SK-N-SH treated with all-trans-retinoic acid at 6 μM for 48 hours (cell line): Measurements from ENCODE around the gene PXK.

Source experiments
- ATAC-seq: fragments of 200-7000 bp; cut with Tn5 transposase; 3 replicates; pipeline ENCODE4 v1.9.1; 2020; ENCODE audit warnings: mild to moderate bottlenecking, moderate library complexity
- ARNTL ChIP-seq: fragments of 450-650 bp; formaldehyde crosslinking; IDR thresholded peaks from 2 replicates; pipeline ENCODE4 v1.5.0; 2020; ENCODE audit warnings: low read depth, mild to moderate bottlenecking, moderate library complexity, borderline replicate concordance
- BACH2 ChIP-seq: fragments of 250-450 bp; sonication (Bioruptor Pico); IDR thresholded peaks from 2 replicates; pipeline ENCODE4 v1.9.0; 2021; ENCODE audit warnings: mild to moderate bottlenecking, borderline replicate concordance
- CSDC2 ChIP-seq: fragments of 250-450 bp; sonication (Bioruptor Pico); IDR thresholded peaks from 2 replicates; pipeline ENCODE4 v1.5.0; 2020; ENCODE audit warnings: mild to moderate bottlenecking, moderate library complexity
- ESRRG ChIP-seq: fragments of 250-450 bp; sonication (Bioruptor Pico); IDR thresholded peaks from 2 replicates; pipeline ENCODE4 v1.6.1; 2021; ENCODE audit warnings: mild to moderate bottlenecking
- GLIS3 ChIP-seq: fragments of 250-450 bp; sonication (Bioruptor Pico); IDR thresholded peaks from 2 replicates; pipeline ENCODE4 v1.5.0; 2020; ENCODE audit warnings: mild to moderate bottlenecking, moderate library complexity
- PATZ1 ChIP-seq: fragments of 250-450 bp; sonication (Bioruptor Pico); IDR thresholded peaks from 2 replicates; pipeline ENCODE4 v1.8.0; 2020; ENCODE audit warnings: mild to moderate bottlenecking, moderate library complexity, borderline replicate concordance
- POU6F1 ChIP-seq: fragments of 250-450 bp; sonication (Bioruptor Pico); IDR thresholded peaks from 2 replicates; pipeline ENCODE4 v1.8.0; 2021; ENCODE audit warnings: low read depth, mild to moderate bottlenecking, moderate library complexity, borderline replicate concordance
- PPARA ChIP-seq: fragments of 250-450 bp; sonication (Bioruptor Pico); IDR thresholded peaks from 2 replicates; pipeline ENCODE4 v1.5.0; 2020; ENCODE audit warnings: mild to moderate bottlenecking, borderline replicate concordance
- RARB ChIP-seq: fragments of 250-450 bp; sonication (Bioruptor Pico); IDR thresholded peaks from 2 replicates; pipeline ENCODE4 v1.8.0; 2021; ENCODE audit warnings: mild to moderate bottlenecking, moderate library complexity
- SNAI2 ChIP-seq: fragments of 250-450 bp; sonication (Bioruptor Pico); IDR thresholded peaks from 2 replicates; pipeline ENCODE4 v1.5.0; 2020; ENCODE audit warnings: mild to moderate bottlenecking, moderate library complexity
- TCF4 ChIP-seq: fragments of 250-450 bp; sonication (Bioruptor Pico); IDR thresholded peaks from 2 replicates; pipeline ENCODE4 v1.8.0; 2021; ENCODE audit warnings: mild to moderate bottlenecking, moderate library complexity, borderline replicate concordance
- TOX ChIP-seq: fragments of 250-450 bp; sonication (Bioruptor Pico); IDR thresholded peaks from 2 replicates; pipeline ENCODE4 v1.8.0; 2021; ENCODE audit warnings: mild to moderate bottlenecking, moderate library complexity, borderline replicate concordance
- TSHZ2 ChIP-seq: fragments of 250-450 bp; sonication (Bioruptor Pico); IDR thresholded peaks from 2 replicates; pipeline ENCODE4 v1.5.0; 2020; ENCODE audit warnings: mild to moderate bottlenecking, moderate library complexity
- ZC3H10 ChIP-seq: fragments of 250-450 bp; sonication (Bioruptor Pico); IDR thresholded peaks from 2 replicates; pipeline ENCODE4 v1.5.1; 2021; ENCODE audit warnings: mild to moderate bottlenecking, moderate library complexity
- ZFP3 ChIP-seq: fragments of 250-450 bp; sonication (Bioruptor Pico); IDR thresholded peaks from 2 replicates; pipeline ENCODE4 v1.5.0; 2020; ENCODE audit warnings: mild to moderate bottlenecking, moderate library complexity
- ZFP30 ChIP-seq: fragments of 450-650 bp; formaldehyde crosslinking; IDR thresholded peaks from 2 replicates; pipeline ENCODE4 v1.5.0; 2022; ENCODE audit warnings: mild to moderate bottlenecking, moderate library complexity
- ZNF565 ChIP-seq: fragments of 450-650 bp; formaldehyde crosslinking; conservative IDR thresholded peaks from 2 replicates; pipeline ENCODE4 v1.5.0; 2020; ENCODE audit warnings: low read depth, mild to moderate bottlenecking, moderate library complexity
- ZNF70 ChIP-seq: fragments of 450-650 bp; formaldehyde crosslinking; IDR thresholded peaks from 2 replicates; pipeline ENCODE4 v1.5.0; 2020; ENCODE audit warnings: mild to moderate bottlenecking, moderate library complexity
- ZNF8 ChIP-seq: fragments of 450-650 bp; formaldehyde crosslinking; IDR thresholded peaks from 2 replicates; pipeline ENCODE4 v1.5.0; 2020; ENCODE audit warnings: mild to moderate bottlenecking, moderate library complexity
- TF ChIP-seq, protein P1 (sequence below): fragments of 250-450 bp; sonication (Bioruptor Pico); IDR thresholded peaks from 2 replicates; pipeline ENCODE4 v1.5.1; 2021; ENCODE audit warnings: mild to moderate bottlenecking, moderate library complexity
- TF ChIP-seq, protein P2 (sequence below): fragments of 250-450 bp; sonication (Bioruptor Pico); IDR thresholded peaks from 2 replicates; pipeline ENCODE4 v1.5.1; 2020; ENCODE audit warnings: low read depth, mild to moderate bottlenecking, moderate library complexity

The PXK gene

DNA sequence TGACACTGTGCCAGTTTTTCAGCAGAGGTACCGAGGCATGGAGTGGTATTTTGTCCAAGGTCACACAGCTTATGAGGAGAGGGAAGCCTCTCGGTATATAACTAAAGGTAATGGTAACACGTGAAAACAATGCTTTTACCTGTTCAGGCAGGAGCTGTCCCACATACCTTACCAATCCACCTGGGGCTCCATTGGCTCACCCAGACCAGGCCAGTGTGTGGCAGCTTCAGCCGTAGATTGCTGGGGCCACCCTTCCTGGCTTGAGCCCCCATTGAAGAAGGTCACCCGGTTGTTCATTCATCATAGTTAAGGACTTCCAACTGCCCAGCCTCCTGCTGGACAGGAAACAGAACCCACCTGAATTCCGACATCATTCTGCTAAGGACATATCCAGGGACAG lies 35.8 kb upstream of the PXK start:
- TF ChIP-seq CSDC2 (no peak), TCF4 (CRISPR knock-in tag) (no peak), BACH2 (CRISPR knock-in tag) (no peak), ZNF565 (CRISPR knock-in tag) (no peak), TOX (CRISPR knock-in tag) (no peak), ZC3H10 (CRISPR knock-in tag) (no peak), PPARA (CRISPR knock-in tag) (no peak), ARNTL (CRISPR knock-in tag) (no peak), ZNF70 (CRISPR knock-in tag) (no peak), RARB (CRISPR knock-in tag) (no peak), ZFP30 (CRISPR knock-in tag) (no peak), TSHZ2 (CRISPR knock-in tag) (no peak), ZNF8 (no peak), GLIS3 (no peak), POU6F1 (CRISPR knock-in tag) (no peak), ESRRG (CRISPR knock-in tag) (no peak), PATZ1 (CRISPR knock-in tag) (no peak), ZFP3 (no peak)
- TF ChIP-seq, protein P1, sequence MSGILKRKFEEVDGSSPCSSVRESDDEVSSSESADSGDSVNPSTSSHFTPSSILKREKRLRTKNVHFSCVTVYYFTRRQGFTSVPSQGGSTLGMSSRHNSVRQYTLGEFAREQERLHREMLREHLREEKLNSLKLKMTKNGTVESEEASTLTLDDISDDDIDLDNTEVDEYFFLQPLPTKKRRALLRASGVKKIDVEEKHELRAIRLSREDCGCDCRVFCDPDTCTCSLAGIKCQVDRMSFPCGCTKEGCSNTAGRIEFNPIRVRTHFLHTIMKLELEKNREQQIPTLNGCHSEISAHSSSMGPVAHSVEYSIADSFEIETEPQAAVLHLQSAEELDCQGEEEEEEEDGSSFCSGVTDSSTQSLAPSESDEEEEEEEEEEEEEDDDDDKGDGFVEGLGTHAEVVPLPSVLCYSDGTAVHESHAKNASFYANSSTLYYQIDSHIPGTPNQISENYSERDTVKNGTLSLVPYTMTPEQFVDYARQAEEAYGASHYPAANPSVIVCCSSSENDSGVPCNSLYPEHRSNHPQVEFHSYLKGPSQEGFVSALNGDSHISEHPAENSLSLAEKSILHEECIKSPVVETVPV, result no peak
- TF ChIP-seq, protein P2, sequence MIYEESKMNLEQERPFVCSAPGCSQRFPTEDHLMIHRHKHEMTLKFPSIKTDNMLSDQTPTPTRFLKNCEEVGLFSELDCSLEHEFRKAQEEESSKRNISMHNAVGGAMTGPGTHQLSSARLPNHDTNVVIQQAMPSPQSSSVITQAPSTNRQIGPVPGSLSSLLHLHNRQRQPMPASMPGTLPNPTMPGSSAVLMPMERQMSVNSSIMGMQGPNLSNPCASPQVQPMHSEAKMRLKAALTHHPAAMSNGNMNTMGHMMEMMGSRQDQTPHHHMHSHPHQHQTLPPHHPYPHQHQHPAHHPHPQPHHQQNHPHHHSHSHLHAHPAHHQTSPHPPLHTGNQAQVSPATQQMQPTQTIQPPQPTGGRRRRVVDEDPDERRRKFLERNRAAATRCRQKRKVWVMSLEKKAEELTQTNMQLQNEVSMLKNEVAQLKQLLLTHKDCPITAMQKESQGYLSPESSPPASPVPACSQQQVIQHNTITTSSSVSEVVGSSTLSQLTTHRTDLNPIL (CRISPR knock-in tag), result no peak
- TF ChIP-seq, all 23 proteins: peak for 0
- no peak for ATAC-seq

GRCh38 chr3:58298190-58298589 lies 34.5 kb upstream of the PXK start:
- no peak for ATAC-seq
- TF ChIP-seq CSDC2, result no peak
- TF ChIP-seq ARNTL (CRISPR knock-in tag), result no peak
- no peak for TF ChIP-seq TSHZ2 (CRISPR knock-in tag)
- TF ChIP-seq RARB (CRISPR knock-in tag), result no peak
- no peak for TF ChIP-seq SNAI2 (CRISPR knock-in tag)
- TF ChIP-seq ZC3H10 (CRISPR knock-in tag), result no peak
- no peak for TF ChIP-seq POU6F1 (CRISPR knock-in tag)
- no peak for TF ChIP-seq PPARA (CRISPR knock-in tag)
- no peak for TF ChIP-seq ZNF70 (CRISPR knock-in tag)
- no peak for TF ChIP-seq ZNF565 (CRISPR knock-in tag)
- TF ChIP-seq ZNF8, result no peak
